GM18505 (cell line): ENCODE data around the gene ZKSCAN5.
"Not testable (repeated sequence)": the region's sequence is repeated elsewhere in the genome, so short reads cannot be mapped to it uniquely, and the experiment has no call there.

ENCODE experiments used
- ATAC-seq: cut with Tn5 transposase; IDR thresholded peaks from one replicate; pipeline ENCODE4 v1.9.1; 2021; ENCODE audit not compliant: unreplicated experiment
- POLR2A ChIP-seq: IDR thresholded peaks from 4 replicates; pipeline ENCODE4 v1.6.1; 2011; ENCODE audit warnings: borderline replicate concordance; ENCODE audit not compliant: insufficient read depth, insufficient read length; ENCODE audit errors: extremely low read depth

Gene ZKSCAN5

GRCh38 chr7:99553039-99553438, 48.6 kb downstream of the ZKSCAN5 start:
- ATAC-seq = no peak
- TF ChIP-seq POLR2A = no peak

GRCh38 chr7:99554939-99555338, 50.5 kb downstream of the ZKSCAN5 start:
- no peak for TF ChIP-seq POLR2A
- no peak for ATAC-seq

GRCh38 chr7:99557196-99557607, 52.7 kb downstream of the ZKSCAN5 start:
- no peak for TF ChIP-seq POLR2A
- ATAC-seq = no peak

GRCh38 chr7:99557940-99558305, 53.5 kb downstream of the ZKSCAN5 start:
- peak; percentile 42 for ATAC-seq
- no peak for TF ChIP-seq POLR2A

- ATAC-seq = peak; percentile 74
- TF ChIP-seq POLR2A = peak; percentile 87
Measured at GRCh38 chr7:99558306-99559174, 54.1 kb downstream of the ZKSCAN5 start, which contains the start of gene ZNF655. Gene ZNF655 (plus strand): TSS chr7:99558642. CDS start chr7:99560560, 1,918 bp downstream.

GRCh38 chr7:99559175-99559915, 54.9 kb downstream of the ZKSCAN5 start:
- no peak for ATAC-seq
- TF ChIP-seq POLR2A = no peak

GRCh38 chr7:99560834-99561736, 56.6 kb downstream of the ZKSCAN5 start:
- ATAC-seq = no peak
- TF ChIP-seq POLR2A = no peak

- ATAC-seq = no peak
- TF ChIP-seq POLR2A = no peak
Measured at GRCh38 chr7:99561737-99562051, 57.2 kb downstream of the ZKSCAN5 start.

- ATAC-seq = no peak
- no peak for TF ChIP-seq POLR2A
Measured at GRCh38 chr7:99562114-99562784, 57.8 kb downstream of the ZKSCAN5 start.

GRCh38 chr7:99562832-99563231, 58.4 kb downstream of the ZKSCAN5 start:
- ATAC-seq = no peak
- TF ChIP-seq POLR2A = no peak

- TF ChIP-seq POLR2A = no peak
- ATAC-seq = no peak
Measured at GRCh38 chr7:99563650-99564049, 59.2 kb downstream of the ZKSCAN5 start.

GRCh38 chr7:99568770-99569169, 64.3 kb downstream of the ZKSCAN5 start:
- ATAC-seq = not testable (repeated sequence)

GRCh38 chr7:99571768-99572167, 67.3 kb downstream of the ZKSCAN5 start:
- TF ChIP-seq POLR2A = no peak
- no peak for ATAC-seq
